Measurements from ENCODE around the gene LRP3. TPM values are rescaled to one million over a fixed set of nuclear protein-coding genes. Genes with fewer than 3 reads are reported as not detected.

LRP3 gene
- total RNA-seq, 1 donor from 2014 or later: 13.3 TPM

DNA sequence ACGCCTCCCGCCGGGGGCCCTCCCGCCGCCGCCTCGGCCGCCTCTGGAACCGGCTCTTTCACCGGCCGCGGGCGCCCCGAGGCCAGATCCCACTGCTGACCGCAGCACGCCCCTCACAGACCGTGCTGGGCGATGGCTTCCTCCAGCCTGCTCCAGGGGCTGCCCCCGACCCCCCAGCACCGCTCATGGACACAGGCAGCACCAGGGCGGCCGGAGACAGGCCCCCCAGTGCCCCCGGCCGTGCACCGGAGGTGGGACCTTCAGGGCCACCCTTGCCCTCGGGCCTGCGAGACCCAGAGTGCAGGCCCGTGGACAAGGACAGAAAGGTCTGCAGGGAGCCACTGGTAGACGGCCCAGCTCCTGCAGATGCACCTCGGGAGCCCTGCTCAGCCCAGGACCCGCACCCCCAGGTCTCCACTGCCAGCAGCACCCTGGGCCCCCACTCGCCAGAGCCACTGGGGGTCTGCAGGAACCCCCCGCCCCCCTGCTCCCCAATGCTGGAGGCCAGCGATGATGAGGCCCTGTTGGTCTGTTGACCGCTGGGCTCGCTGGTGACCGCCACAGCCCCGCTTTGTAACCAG, 13.0 kb downstream of the LRP3 start:
- H3K27ac Mint-ChIP-seq (ENCODE audit: unreplicated experiment): no peak overlapping the region
- H3K4me3 Mint-ChIP-seq (ENCODE audit: unreplicated experiment): no peak overlapping the region
- TF ChIP-seq, protein P1, sequence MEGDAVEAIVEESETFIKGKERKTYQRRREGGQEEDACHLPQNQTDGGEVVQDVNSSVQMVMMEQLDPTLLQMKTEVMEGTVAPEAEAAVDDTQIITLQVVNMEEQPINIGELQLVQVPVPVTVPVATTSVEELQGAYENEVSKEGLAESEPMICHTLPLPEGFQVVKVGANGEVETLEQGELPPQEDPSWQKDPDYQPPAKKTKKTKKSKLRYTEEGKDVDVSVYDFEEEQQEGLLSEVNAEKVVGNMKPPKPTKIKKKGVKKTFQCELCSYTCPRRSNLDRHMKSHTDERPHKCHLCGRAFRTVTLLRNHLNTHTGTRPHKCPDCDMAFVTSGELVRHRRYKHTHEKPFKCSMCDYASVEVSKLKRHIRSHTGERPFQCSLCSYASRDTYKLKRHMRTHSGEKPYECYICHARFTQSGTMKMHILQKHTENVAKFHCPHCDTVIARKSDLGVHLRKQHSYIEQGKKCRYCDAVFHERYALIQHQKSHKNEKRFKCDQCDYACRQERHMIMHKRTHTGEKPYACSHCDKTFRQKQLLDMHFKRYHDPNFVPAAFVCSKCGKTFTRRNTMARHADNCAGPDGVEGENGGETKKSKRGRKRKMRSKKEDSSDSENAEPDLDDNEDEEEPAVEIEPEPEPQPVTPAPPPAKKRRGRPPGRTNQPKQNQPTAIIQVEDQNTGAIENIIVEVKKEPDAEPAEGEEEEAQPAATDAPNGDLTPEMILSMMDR (IDR thresholded peaks at IDR 0.05; ENCODE audit: insufficient read depth, low read depth, low read length): no peak
- TF ChIP-seq EZH2 (IDR thresholded peaks at IDR 0.05; ENCODE audit: insufficient read depth, low read length): no peak
- H3K9me3 Mint-ChIP-seq (ENCODE audit: unreplicated experiment): no peaks in the 10 kb centered on the region
- H3K9me3 ChIP-seq (ENCODE audit: insufficient read depth, low read depth, low read length): no peaks in the 10 kb centered on the region
- no peak overlapping the region for H3K4me3 ChIP-seq (ENCODE audit: insufficient read depth, low read depth, low read length)
- H3K27ac ChIP-seq (ENCODE audit: low read depth, low read length): no peak overlapping the region
- H3K9ac ChIP-seq (ENCODE audit: low read length): no peak overlapping the region
- DNase-seq (ENCODE audit: low read depth) (no peak), FAIRE-seq (no peak)
- H3K4me2 ChIP-seq (ENCODE audit: low read length): no peak overlapping the region
- no peak overlapping the region for H2AFZ ChIP-seq (ENCODE audit: low read depth, low read length)
- H3K27me3 Mint-ChIP-seq (ENCODE audit: low read depth, unreplicated experiment): peaks cover 4% of the 10 kb centered on the region
- peaks cover 2% of the 10 kb centered on the region for H3K36me3 Mint-ChIP-seq (ENCODE audit: low read depth, unreplicated experiment)
- H3K79me2 ChIP-seq (ENCODE audit: insufficient read depth, low read length): no peaks in the 10 kb centered on the region
- no peaks in the 10 kb centered on the region for H3K4me1 Mint-ChIP-seq (ENCODE audit: low read depth, unreplicated experiment)
- H3K4me1 ChIP-seq (ENCODE audit: insufficient read depth, low read length): no peaks in the 10 kb centered on the region
- H4K20me1 ChIP-seq (ENCODE audit: insufficient read depth, low read length): peaks cover 9% of the 10 kb centered on the region
- H3K27me3 ChIP-seq (ENCODE audit: insufficient read depth, low read length): no peaks in the 10 kb centered on the region
- H3K36me3 ChIP-seq (ENCODE audit: insufficient read depth, low read length): no peaks in the 10 kb centered on the region

- Histone ChIP-seq H3K4me3 (ENCODE audit: insufficient read depth, low read depth, low read length) (no peak overlapping the region), H2AFZ (ENCODE audit: low read depth, low read length) (no peak overlapping the region), H3K9ac (ENCODE audit: low read length) (no peak overlapping the region), H3K36me3 (ENCODE audit: insufficient read depth, low read length) (no peaks in the 10 kb centered on the region), H3K4me1 (ENCODE audit: insufficient read depth, low read length) (no peaks in the 10 kb centered on the region), H3K9me3 (ENCODE audit: insufficient read depth, low read depth, low read length) (no peaks in the 10 kb centered on the region), H3K27me3 (ENCODE audit: insufficient read depth, low read length) (no peaks in the 10 kb centered on the region), H3K4me2 (ENCODE audit: low read length) (no peak overlapping the region), H4K20me1 (ENCODE audit: insufficient read depth, low read length) (peaks cover 4% of the 10 kb centered on the region), H3K79me2 (ENCODE audit: insufficient read depth, low read length) (no peaks in the 10 kb centered on the region), H3K27ac (ENCODE audit: low read depth, low read length) (no peak overlapping the region)
- FAIRE-seq: no peak
- Mint-ChIP-seq H3K4me3 (ENCODE audit: unreplicated experiment) (no peak overlapping the region), H3K4me1 (ENCODE audit: low read depth, unreplicated experiment) (no peaks in the 10 kb centered on the region), H3K36me3 (ENCODE audit: low read depth, unreplicated experiment) (peaks cover 2% of the 10 kb centered on the region), H3K27me3 (ENCODE audit: low read depth, unreplicated experiment) (peaks cover 6% of the 10 kb centered on the region), H3K27ac (ENCODE audit: unreplicated experiment) (no peak overlapping the region), H3K9me3 (ENCODE audit: unreplicated experiment) (no peaks in the 10 kb centered on the region)
- no peak for DNase-seq (ENCODE audit: low read depth)
- TF ChIP-seq, protein P1 (IDR thresholded peaks at IDR 0.05; ENCODE audit: insufficient read depth, low read depth, low read length): no peak
- TF ChIP-seq EZH2 (IDR thresholded peaks at IDR 0.05; ENCODE audit: insufficient read depth, low read length): no peak
Measured at GRCh38 chr19:33207903-33208302, 13.8 kb downstream of the LRP3 start.

DNA sequence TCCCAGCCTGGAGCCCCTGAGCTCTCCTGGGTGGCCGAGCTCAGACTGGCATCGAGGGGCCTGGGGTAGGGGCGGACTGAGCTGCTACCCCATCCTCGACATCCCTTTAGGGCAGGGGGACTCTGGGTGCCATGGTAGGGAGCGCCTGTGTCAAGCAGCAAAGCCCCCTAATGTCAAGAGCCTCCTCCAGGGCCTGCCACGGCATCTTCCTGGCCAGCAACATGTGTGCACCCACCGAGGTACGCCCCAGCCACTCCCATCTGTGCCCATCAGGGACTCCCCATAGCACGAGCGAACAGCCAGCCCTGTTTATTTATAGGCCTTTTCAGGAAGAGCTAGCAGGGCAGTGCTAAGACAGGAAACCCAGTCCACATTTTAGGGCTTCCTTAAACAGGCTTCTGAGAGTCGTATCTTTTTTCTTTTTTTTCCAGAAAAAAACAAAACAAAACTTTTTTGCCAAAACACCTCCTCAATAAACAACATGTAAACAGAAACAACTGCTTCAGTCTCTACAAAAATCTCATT, 14.3 kb downstream of the LRP3 start:
- H3K4me1 ChIP-seq (ENCODE audit: insufficient read depth, low read length): no peaks in the 10 kb centered on the region
- H3K27ac ChIP-seq (ENCODE audit: low read depth, low read length): no peak overlapping the region
- no peaks in the 10 kb centered on the region for H3K36me3 ChIP-seq (ENCODE audit: insufficient read depth, low read length)
- Mint-ChIP-seq H3K4me3 (ENCODE audit: unreplicated experiment) (no peak overlapping the region), H3K4me1 (ENCODE audit: low read depth, unreplicated experiment) (no peaks in the 10 kb centered on the region), H3K36me3 (ENCODE audit: low read depth, unreplicated experiment) (peaks cover 2% of the 10 kb centered on the region), H3K27me3 (ENCODE audit: low read depth, unreplicated experiment) (peaks cover 6% of the 10 kb centered on the region), H3K9me3 (ENCODE audit: unreplicated experiment) (no peaks in the 10 kb centered on the region), H3K27ac (ENCODE audit: unreplicated experiment) (no peak overlapping the region)
- H3K9me3 ChIP-seq (ENCODE audit: insufficient read depth, low read depth, low read length): no peaks in the 10 kb centered on the region
- DNase-seq (ENCODE audit: low read depth) (no peak), FAIRE-seq (no peak)
- no peaks in the 10 kb centered on the region for H3K27me3 ChIP-seq (ENCODE audit: insufficient read depth, low read length)
- no peak overlapping the region for H3K4me3 ChIP-seq (ENCODE audit: insufficient read depth, low read depth, low read length)
- TF ChIP-seq, protein P1 (IDR thresholded peaks at IDR 0.05; ENCODE audit: insufficient read depth, low read depth, low read length): no peak
- no peak for TF ChIP-seq EZH2 (IDR thresholded peaks at IDR 0.05; ENCODE audit: insufficient read depth, low read length)
- H3K9ac ChIP-seq (ENCODE audit: low read length): no peak overlapping the region
- no peak overlapping the region for H2AFZ ChIP-seq (ENCODE audit: low read depth, low read length)
- no peak overlapping the region for H3K4me2 ChIP-seq (ENCODE audit: low read length)
- no peaks in the 10 kb centered on the region for H3K79me2 ChIP-seq (ENCODE audit: insufficient read depth, low read length)
- no peaks in the 10 kb centered on the region for H4K20me1 ChIP-seq (ENCODE audit: insufficient read depth, low read length)

Data from astrocyte (in vitro differentiated cells and primary cell).